Epithelial cell of proximal tubule (primary cell): Measurements from ENCODE around the gene UROC1. TPM values are rescaled to one million over a fixed set of nuclear protein-coding genes. Genes with fewer than 3 reads are reported as not detected.

Source experiments
- DNase-seq: peaks from one replicate; pipeline ENCODE4 v3.0.0-alpha.2; 2011; ENCODE audit warnings: low read depth
- H3K4me3 ChIP-seq: 2 replicates; pipeline ENCODE4 v1.5.1; 2011; ENCODE audit warnings: low read depth, mild to moderate bottlenecking, low read length
- total RNA-seq: library from RNA; depleted of rRNA; stranded (reverse); fragments of >200 nt; gene quantifications from 2 replicates; pipeline ENCODE4 v1.2.3, GENCODE V29; 2015
- TF ChIP-seq, protein P1 (sequence below): conservative IDR thresholded peaks from 2 replicates; pipeline ENCODE4 v1.5.1; 2012; ENCODE audit warnings: low read depth, mild to moderate bottlenecking, low read length

Gene UROC1
- total RNA-seq, 1 donor from 2014 or later: not detected

DNA sequence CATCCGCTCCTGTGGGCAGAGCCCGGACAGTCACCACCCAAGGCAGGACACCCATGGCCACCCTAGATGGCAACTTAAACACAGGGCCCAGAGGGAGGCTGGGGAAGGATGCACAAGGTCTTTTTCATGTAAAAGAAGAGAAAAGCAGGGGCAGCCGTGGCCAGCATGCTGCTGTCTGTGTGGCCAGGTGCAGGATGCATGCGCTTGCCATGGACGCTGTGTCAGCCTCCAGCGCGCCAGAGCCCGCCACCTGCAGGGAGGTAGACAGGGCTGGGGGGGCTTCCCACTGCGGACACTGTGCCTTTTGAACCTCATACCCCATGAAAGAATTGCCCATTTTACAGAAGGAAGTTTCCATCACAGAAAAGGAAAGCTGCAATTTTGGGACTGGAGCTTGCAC lies 18.2 kb downstream of the UROC1 start:
- no peak for DNase-seq
- TF ChIP-seq, protein P1, sequence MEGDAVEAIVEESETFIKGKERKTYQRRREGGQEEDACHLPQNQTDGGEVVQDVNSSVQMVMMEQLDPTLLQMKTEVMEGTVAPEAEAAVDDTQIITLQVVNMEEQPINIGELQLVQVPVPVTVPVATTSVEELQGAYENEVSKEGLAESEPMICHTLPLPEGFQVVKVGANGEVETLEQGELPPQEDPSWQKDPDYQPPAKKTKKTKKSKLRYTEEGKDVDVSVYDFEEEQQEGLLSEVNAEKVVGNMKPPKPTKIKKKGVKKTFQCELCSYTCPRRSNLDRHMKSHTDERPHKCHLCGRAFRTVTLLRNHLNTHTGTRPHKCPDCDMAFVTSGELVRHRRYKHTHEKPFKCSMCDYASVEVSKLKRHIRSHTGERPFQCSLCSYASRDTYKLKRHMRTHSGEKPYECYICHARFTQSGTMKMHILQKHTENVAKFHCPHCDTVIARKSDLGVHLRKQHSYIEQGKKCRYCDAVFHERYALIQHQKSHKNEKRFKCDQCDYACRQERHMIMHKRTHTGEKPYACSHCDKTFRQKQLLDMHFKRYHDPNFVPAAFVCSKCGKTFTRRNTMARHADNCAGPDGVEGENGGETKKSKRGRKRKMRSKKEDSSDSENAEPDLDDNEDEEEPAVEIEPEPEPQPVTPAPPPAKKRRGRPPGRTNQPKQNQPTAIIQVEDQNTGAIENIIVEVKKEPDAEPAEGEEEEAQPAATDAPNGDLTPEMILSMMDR: no peak
- H3K4me3 ChIP-seq: no peak overlapping the region

DNA sequence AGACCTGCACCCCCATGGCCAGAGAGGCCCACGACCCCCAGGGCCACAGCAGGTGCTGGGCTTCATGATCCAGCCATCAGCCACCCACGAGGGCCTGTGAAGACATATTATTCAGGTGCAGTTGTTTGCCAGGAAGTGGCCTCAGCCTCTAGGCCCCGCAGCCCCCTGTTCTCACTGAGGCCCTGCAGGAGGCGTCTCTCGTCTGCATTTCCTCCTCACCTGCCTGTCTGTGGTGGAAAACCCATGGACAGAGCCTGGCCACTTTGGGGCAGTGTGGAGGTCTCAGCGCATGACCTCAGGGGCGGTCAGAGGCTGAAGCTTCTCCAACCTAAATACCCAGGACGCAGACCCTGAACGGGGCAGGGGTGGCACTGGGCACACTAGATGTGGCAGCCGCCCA lies 18.6 kb downstream of the UROC1 start:
- DNase-seq: no peak
- H3K4me3 ChIP-seq: no peak overlapping the region
- TF ChIP-seq, protein P1: no peak

DNA sequence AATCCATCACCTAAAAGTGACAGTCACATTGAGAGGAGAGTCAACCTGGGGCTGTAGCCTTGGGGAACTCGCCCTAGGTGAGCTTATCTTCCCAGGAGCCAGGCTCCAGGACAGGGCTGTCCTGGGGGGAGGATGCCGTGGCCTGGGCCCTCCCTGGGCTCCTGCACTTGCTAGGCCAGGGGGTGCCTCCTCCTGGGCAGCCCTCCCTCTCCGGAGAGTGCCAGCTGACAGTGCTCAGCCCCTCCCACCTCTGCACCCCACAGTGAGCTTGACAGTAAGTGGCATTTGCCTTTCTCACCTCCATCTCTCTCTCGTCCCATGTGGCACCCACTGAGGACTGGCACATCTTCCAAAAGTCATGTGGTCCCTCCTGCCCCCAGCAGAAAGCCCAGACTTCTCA lies 19.1 kb downstream of the UROC1 start:
- no peak overlapping the region for H3K4me3 ChIP-seq
- TF ChIP-seq, protein P1: no peak
- no peak for DNase-seq

DNA sequence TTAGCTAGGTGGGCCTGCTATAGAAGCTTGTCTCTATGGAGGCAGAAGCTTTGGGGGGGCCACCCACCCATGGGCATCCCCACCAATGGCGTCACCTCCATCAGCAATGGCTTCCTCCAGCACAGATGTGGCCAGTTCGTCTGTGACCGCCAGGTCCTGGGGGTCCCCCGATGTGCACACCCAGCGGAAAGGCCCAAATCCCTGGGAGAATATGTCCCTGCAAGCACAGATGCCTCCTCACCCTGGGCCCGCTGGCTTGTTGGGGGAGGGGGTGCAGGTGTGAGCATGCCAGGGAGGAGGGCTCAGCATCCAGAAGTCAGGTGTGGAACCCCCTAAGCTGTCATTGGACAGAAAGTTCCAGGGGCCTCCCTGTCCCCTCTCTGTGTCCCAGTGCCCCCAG lies 19.6 kb downstream of the UROC1 start:
- DNase-seq: no peak
- TF ChIP-seq, protein P1: no peak

DNA sequence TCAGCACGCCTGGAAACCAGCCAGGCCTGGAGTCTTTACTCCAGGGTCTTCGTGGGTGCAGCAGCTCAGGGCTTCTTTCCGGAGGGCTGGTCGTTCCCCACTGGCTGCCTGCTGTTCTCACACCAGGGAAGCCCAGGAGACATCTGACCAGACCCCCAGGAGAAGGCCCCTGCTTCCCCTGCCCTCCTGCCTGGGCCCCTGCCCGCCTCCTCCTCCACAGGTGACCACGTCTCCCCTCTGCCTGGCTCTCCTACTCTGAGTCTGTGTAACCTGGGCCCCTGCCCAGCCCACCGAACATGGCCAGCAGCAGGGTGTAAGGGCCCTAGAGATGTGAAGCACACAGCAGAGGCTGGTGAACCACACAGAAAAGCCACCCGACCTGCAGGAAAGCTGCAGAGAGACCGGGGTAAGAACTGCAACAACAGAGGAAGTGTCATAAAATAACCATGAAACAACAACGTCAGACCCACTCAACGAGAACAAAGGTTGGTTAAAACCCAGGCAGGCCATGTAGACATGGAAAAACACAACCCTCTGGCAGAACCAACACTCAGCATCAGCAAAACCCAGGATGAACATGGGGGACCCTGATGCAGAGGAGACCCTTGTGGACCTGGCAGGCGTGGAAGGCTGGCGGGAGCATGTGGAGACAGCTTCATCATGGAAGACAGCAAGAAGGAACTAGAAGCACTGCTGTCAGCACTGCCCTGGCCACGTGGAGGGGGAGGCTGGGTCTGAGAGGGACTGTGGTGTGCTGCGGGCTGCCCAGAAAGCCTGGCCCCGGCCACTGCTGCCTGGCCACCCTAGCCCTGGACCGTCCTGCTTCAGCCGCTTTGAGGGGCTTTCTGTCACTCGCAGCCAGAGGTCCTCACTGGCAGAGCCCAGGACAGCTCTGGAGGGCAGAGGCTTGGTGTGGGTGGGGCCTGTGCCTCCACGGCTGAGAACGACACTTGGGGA lies 20.4 kb downstream of the UROC1 start:
- TF ChIP-seq, protein P1: no peak
- no peak for DNase-seq
- H3K4me3 ChIP-seq: no peak overlapping the region

More for the DNA sequence above, 19.6 kb downstream of the UROC1 start:
- no peak overlapping the region for H3K4me3 ChIP-seq

DNA sequence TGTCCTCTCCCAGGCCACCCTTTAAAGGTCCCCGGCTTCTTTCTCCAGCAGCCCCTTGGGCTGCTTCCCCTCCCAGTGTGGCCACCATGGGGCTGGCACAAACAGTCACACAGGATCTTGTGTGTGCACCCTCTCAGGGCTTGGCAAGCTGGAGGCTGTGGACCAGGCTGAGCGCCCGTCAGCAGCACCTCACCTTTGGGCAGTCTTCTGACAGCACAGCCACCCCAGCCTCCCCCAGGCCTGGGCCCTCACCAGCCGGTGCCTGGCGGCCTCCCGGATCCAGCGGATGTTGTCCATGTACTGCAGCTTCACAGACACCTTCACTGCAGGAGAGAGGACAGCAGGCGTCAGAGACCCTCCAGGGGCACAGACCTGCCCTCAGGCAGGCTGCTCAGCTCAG lies 21.8 kb downstream of the UROC1 start:
- TF ChIP-seq, protein P1: no peak
- no peak for DNase-seq
- no peak overlapping the region for H3K4me3 ChIP-seq

DNA sequence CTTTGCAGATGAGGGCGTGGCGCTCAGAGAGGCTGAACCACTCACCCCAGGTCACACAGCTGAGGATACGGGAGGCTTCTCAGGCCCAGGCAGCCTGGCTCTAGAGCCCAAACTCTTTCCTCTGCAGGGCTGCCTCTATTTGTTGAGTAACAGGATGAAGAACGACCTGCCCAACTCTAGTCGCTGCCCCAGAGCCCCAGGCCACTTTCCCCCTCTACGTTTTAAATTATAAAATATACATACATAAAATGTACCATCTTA lies 22.7 kb downstream of the UROC1 start:
- TF ChIP-seq, protein P1: no peak
- no peak overlapping the region for H3K4me3 ChIP-seq
- no peak for DNase-seq
